Measurements from ENCODE around the gene C20orf141.

DNA sequence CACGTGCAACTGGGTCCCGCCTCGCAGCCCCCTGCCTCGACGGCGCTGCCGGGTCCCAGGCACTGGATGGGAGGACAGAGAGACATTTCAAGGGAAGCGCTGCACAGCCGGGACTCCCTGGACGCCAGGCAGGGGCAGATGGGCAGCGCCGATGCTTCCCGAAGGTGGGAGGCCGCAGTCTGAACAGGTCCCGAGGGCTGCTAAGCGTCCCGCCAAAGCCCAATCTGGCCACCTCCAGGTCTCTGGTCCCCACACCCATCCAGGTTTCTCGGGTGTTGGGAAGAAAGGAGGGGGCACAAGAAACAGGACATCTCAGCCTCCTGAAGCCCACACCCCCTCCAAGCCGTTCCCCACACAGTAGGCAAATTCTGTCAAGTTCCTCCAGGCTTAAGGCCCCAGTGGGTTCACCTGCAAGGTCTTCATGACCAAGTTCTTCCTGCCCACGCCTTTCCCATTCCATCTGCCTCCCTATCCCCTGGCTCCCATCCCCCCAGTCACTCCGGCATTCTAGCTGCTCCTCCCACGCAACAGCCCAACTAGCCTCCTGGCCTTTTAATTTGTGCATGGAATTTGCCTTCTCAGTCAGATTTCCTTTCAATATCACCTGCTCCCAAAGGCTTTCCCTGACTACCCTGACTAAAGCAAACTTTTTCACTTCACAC, 9.0 kb upstream of the C20orf141 start:
- TF ChIP-seq CTCF (IDR thresholded peaks at IDR 0.05; ENCODE audit: low read depth, low read length, poor library complexity, severe bottlenecking) (no peak), EZH2phosphoT487 (IDR thresholded peaks at IDR 0.05; ENCODE audit: borderline replicate concordance, low read length) (no peak)
